Measurements from ENCODE around the gene IL1R2.

IL1R2 gene

GRCh38 chr2:102034683-102035548 is 43.2 kb downstream of the IL1R2 start (continued):
- TF ChIP-seq PRDM2 (tag by site-specific recombination; IDR thresholded peaks at IDR 0.05; ENCODE audit: borderline replicate concordance) (no peak), ZNF843 (tag by site-specific recombination; IDR thresholded peaks at IDR 0.05) (no peak), ZFHX2 (tag by site-specific recombination; conservative IDR thresholded peaks at IDR 0.05) (peak; percentile 46), EGR2 (tag by site-specific recombination; IDR thresholded peaks at IDR 0.05; ENCODE audit: low read depth) (peak; percentile 57; the same call in 1 of the 2 replicates), SP3 (tag by site-specific recombination; IDR thresholded peaks at IDR 0.05) (no peak)

- H3K4me1 ChIP-seq (ENCODE audit: control insufficient read depth, insufficient read depth, low read length), result no peaks in the 10 kb centered on the region
- ChIA-PET CTCF (interaction anchor here (0.5 kb wide), 1 partner anchor 279 kb away, joined by 3 read pairs; no protein-coding TSS in a partner anchor), POLR2A (no interaction called here)
- TF ChIP-seq ZNF610 (tag by site-specific recombination; IDR thresholded peaks at IDR 0.05; ENCODE audit: borderline replicate concordance) (no peak), ZNF302 (tag by site-specific recombination; IDR thresholded peaks at IDR 0.05; ENCODE audit: low read depth) (no peak), ZNF677 (tag by site-specific recombination; IDR thresholded peaks at IDR 0.05) (0 out of 2 replicates have a peak, but pooled peaks have one; percentile 34)
- H3K27ac ChIP-seq (ENCODE audit: extremely low read depth, low read depth, low read length), result no peak overlapping the region
- no peaks in the 10 kb centered on the region for H3K36me3 ChIP-seq (ENCODE audit: control insufficient read depth in 2 of 2, insufficient read depth in 1 of 2, low read length in 2 of 2)
- no peak overlapping the region for H3K4me3 ChIP-seq (ENCODE audit: low read depth, low read length)
- H3K9me3 ChIP-seq (ENCODE audit: control insufficient read depth, insufficient read depth, low read depth, low read length), result no peaks in the 10 kb centered on the region
Measured at GRCh38 chr2:102037681-102038080, 45.9 kb downstream of the IL1R2 start.

GRCh38 chr2:102040229-102040628 is 48.5 kb downstream of the IL1R2 start:
- H3K36me3 ChIP-seq (ENCODE audit: control insufficient read depth in 2 of 2, insufficient read depth in 1 of 2, low read length in 2 of 2), result no peaks in the 10 kb centered on the region
- ChIA-PET POLR2A (no interaction called here), CTCF (interaction anchor here (1.3 kb wide), 1 partner anchor 34 kb away, joined by 3 read pairs; no protein-coding TSS in a partner anchor)
- no peak for TF ChIP-seq ZNF623 (tag by site-specific recombination; IDR thresholded peaks at IDR 0.05)
- no peak for TF ChIP-seq HOXD13 (CRISPR knock-in tag; IDR thresholded peaks at IDR 0.05; ENCODE audit: borderline replicate concordance)
- no peak for TF ChIP-seq TSHZ1 (tag by site-specific recombination; IDR thresholded peaks at IDR 0.05; ENCODE audit: borderline replicate concordance)
- TF ChIP-seq ZBTB44 (tag by site-specific recombination; IDR thresholded peaks at IDR 0.05), result no peak
- no peak for TF ChIP-seq ZBTB10 (tag by site-specific recombination; IDR thresholded peaks at IDR 0.05)
- no peak for TF ChIP-seq ZEB2 (tag by site-specific recombination; IDR thresholded peaks at IDR 0.05)
- TF ChIP-seq ZNF473 (tag by site-specific recombination; IDR thresholded peaks at IDR 0.05), result no peak
- no peak for TF ChIP-seq ZNF777 (tag by site-specific recombination; IDR thresholded peaks at IDR 0.05; ENCODE audit: borderline replicate concordance)
- TF ChIP-seq ZNF610 (tag by site-specific recombination; IDR thresholded peaks at IDR 0.05; ENCODE audit: borderline replicate concordance), result no peak
- no peak overlapping the region for H3K27ac ChIP-seq (ENCODE audit: extremely low read depth, low read depth, low read length)
- no peak overlapping the region for H3K4me3 ChIP-seq (ENCODE audit: low read depth, low read length)
- H3K9me3 ChIP-seq (ENCODE audit: control insufficient read depth, insufficient read depth, low read depth, low read length), result no peaks in the 10 kb centered on the region
- no peaks in the 10 kb centered on the region for H3K4me1 ChIP-seq (ENCODE audit: control insufficient read depth, insufficient read depth, low read length)

All from HEK293 (cell line).